Spleen (tissue), 11 donors: ENCODE measurements around the gene APOBEC3B. TPM values are rescaled to one million over a fixed set of nuclear protein-coding genes. Genes with fewer than 3 reads are reported as not detected.
"Not testable (repeated sequence)": the region's sequence is repeated elsewhere in the genome, so short reads cannot be mapped to it uniquely, and the experiment has no call there.

ENCODE experiments used
- DNase-seq: peaks from one replicate; pipeline ENCODE4 v3.0.0-alpha.2; 2020
- H3K27ac ChIP-seq, 8 donors: fragments of 200-600 bp; sonication (generic) in 7 of 8; 1 replicate in 4 of 8; 2 replicates in 4 of 8; pipeline versions ENCODE4 v1.5.0 to v1.8.0; 2016 to 2021; ENCODE audit warnings: inconsistent platforms in 4 of 8, mild to moderate bottlenecking in 4 of 8, moderate library complexity in 1 of 8
- H3K27me3 ChIP-seq, 7 donors: fragments of 200-600 bp; sonication (generic) in 6 of 7; replicated peaks in 1 of 7; 1 replicate in 4 of 7; 2 replicates in 3 of 7; pipeline versions ENCODE4 v1.5.0 to v1.8.0; 2016 to 2021; ENCODE audit warnings: inconsistent platforms in 3 of 7, mild to moderate bottlenecking in 1 of 7
- H3K36me3 ChIP-seq, 6 donors: fragments of 200-600 bp; sonication (generic) in 5 of 6; 1 replicate in 4 of 6; 2 replicates in 2 of 6; pipeline versions ENCODE4 v1.5.0 to v1.8.0; 2016 to 2021; ENCODE audit warnings: inconsistent platforms in 2 of 6
- H3K4me1 ChIP-seq, 6 donors: fragments of 200-600 bp; sonication (generic) in 5 of 6; 1 replicate in 3 of 6; 2 replicates in 3 of 6; pipeline versions ENCODE4 v1.5.0 to v1.8.0; 2016 to 2021; ENCODE audit warnings: inconsistent platforms in 3 of 6
- H3K4me3 ChIP-seq, 8 donors: fragments of 200-600 bp; sonication (generic) in 7 of 8; 1 replicate in 4 of 8; 2 replicates in 4 of 8; pipeline versions ENCODE4 v1.5.0 to v1.8.0; 2016 to 2021; ENCODE audit warnings: inconsistent platforms in 4 of 8, mild to moderate bottlenecking in 4 of 8, moderate library complexity in 2 of 8
- H3K9me3 ChIP-seq, 8 donors: fragments of 200-600 bp; sonication (generic) in 7 of 8; 1 replicate in 4 of 8; 2 replicates in 4 of 8; pipeline versions ENCODE4 v1.5.0 to v1.8.0; 2016 to 2021; ENCODE audit warnings: inconsistent platforms in 4 of 8
- CTCF ChIP-seq, 11 experiments: fragments of 200-600 bp in 7 of 11; fragments of 450-650 bp in 4 of 11; sonication (generic) in 4 of 11; IDR thresholded peaks in 8 of 11; conservative IDR thresholded peaks in 3 of 11; 1 replicate in 7 of 11; 2 replicates in 4 of 11; pipeline versions ENCODE4 v1.4.0 to v1.8.0; 2016 to 2021; ENCODE audit warnings: antibody characterized with exemption in 11 of 11, inconsistent platforms in 4 of 11, mild to moderate bottlenecking in 1 of 11
- POLR2A ChIP-seq, 3 donors: fragments of 450-650 bp; IDR thresholded peaks; one replicate each; pipeline ENCODE4 v1.5.1; 2017; ENCODE audit warnings: antibody characterized with exemption in 3 of 3, mild to moderate bottlenecking in 1 of 3
- POLR2AphosphoS5 ChIP-seq, 3 donors: sonication (generic); formaldehyde crosslinking; IDR thresholded peaks; one replicate each; pipeline ENCODE4 v1.5.1; 2017; ENCODE audit warnings: antibody characterized with exemption in 3 of 3
- WGBS, 5 donors: extraction: QIAGEN DNeasy Blood & Tissue Kit in 3 of 5; methylation state at CpG; one replicate each; pipeline versions ENCODE4 v1.1.5 to v1.1.7; 2013 to 2018; 5-methylcytosine and 5-hydroxymethylcytosine counted together
- intact Hi-C: fragments of 100-400 bp; cut with DNase I; formaldehyde crosslinking; loops from one replicate; pipeline ENCODE4 v1.15.0; 2023; ENCODE audit warnings: low total_unique reads
- polyA plus RNA-seq, 3 donors: library from polyadenylated mRNA; stranded (reverse); fragments of 200-250 nt; gene quantifications; one replicate each; pipeline ENCODE4 v1.2.1, GENCODE V29; 2013
- total RNA-seq, 7 donors: library from RNA; depleted of rRNA in 3 of 7; stranded (reverse); fragments of >200 nt in 3 of 7; fragmentation: NEBNext Ultra II Directional in 4 of 7; extraction: Animal tissue kit (Norgen Biotek cat#: 25700) in 4 of 7; gene quantifications; one replicate each; pipeline versions ENCODE4 v1.1.0 to v1.2.1, GENCODE V29; 2016 to 2021
- donor health status: healthy with polysubstance abuse.
- donor health status: DM: no; HTN: no; CAD: no; lungs with moderate emphysema.
- donor health status: DM: no; HTN: no; CAD: no.
- donor health status: Bipolar disorder and iron deficiency.
- donor health status: healthy.
- donor health status: DM: no; HTN: no; CAD: no.
- donor health status: DM: yes; HTN: yes; CAD: no.

APOBEC3B gene
- total and polyA plus RNA-seq, 10 donors = 1.2 to 14.0 (median 4.3) TPM; not detected in 1

GRCh38 chr22:39039306-39040126 lies 57.4 kb downstream of the APOBEC3B start:
- 89 to 95% (median 93%) methylated on average over 18 to 19 of the region's 19 CpGs for WGBS, 5 donors
- intact Hi-C loops = no loop called here
- Histone ChIP-seq H3K27ac (peak overlapping the region; percentile 51 to 97 (median 90)), H3K27me3 (no peaks in the 10 kb centered on the region), H3K9me3 (no peaks in the 10 kb centered on the region), H3K36me3 (peaks cover 0 to 19% (median 7%) of the 10 kb centered on the region in 6 donors), H3K4me3 (peak overlapping the region in 4 of 8 donors; percentile 58 to 76 (median 66)), H3K4me1 (peaks cover 12 to 62% (median 27%) of the 10 kb centered on the region in 6 donors)
- DNase-seq = no peak
- TF ChIP-seq POLR2A (IDR thresholded peaks at IDR 0.05) (no peak), CTCF (IDR thresholded peaks at IDR 0.05 in 8 of 11, conservative IDR thresholded peaks at IDR 0.05 in 3 of 11) (no peak), POLR2AphosphoS5 (IDR thresholded peaks at IDR 0.05) (no peak)

GRCh38 chr22:39040155-39040537 lies 58.0 kb downstream of the APOBEC3B start:
- H3K27ac ChIP-seq = peak overlapping the region; percentile 51 to 97 (median 90)
- DNase-seq, H3K27me3 ChIP-seq, H3K9me3 ChIP-seq, intact Hi-C loops: not testable (repeated sequence)
- H3K36me3 ChIP-seq = peaks cover 0 to 22% (median 7%) of the 10 kb centered on the region in 6 donors
- peaks cover 12 to 67% (median 29%) of the 10 kb centered on the region in 6 donors for H3K4me1 ChIP-seq
- 22 to 36% (median 25%) methylated on average over 7 to 10 of the region's 14 CpGs for WGBS, 5 donors
- H3K4me3 ChIP-seq = peak overlapping the region in 7 of 8 donors; percentile 54 to 76 (median 60)

GRCh38 chr22:39040538-39041296 lies 58.6 kb downstream of the APOBEC3B start, which contains the start of gene APOBEC3F:
APOBEC3F (plus strand) TSS chr22:39040864; CDS start chr22:39040961, 97 bp downstream.
- H3K4me3 ChIP-seq = peak within 1 kb of the TSS; percentile 49 to 76 (median 59)
- TF ChIP-seq POLR2AphosphoS5 (IDR thresholded peaks at IDR 0.05) = peak; percentile 49 to 81 (median 56)
- peak in 1 of 3 donors; percentile 46 for TF ChIP-seq POLR2A (IDR thresholded peaks at IDR 0.05)
- TF ChIP-seq CTCF (IDR thresholded peaks at IDR 0.05 in 8 of 11, conservative IDR thresholded peaks at IDR 0.05 in 3 of 11) = peak in 3 of 11 experiments; percentile 21 to 43 (median 23)
- intact Hi-C loops, H3K9me3 ChIP-seq, H3K27me3 ChIP-seq: not testable (repeated sequence)
- DNase-seq = peak; percentile 91
- H3K36me3 ChIP-seq = peaks cover 0 to 27% (median 7%) of the 10 kb centered on the region in 6 donors
- WGBS, 5 donors = 0 to 2% (median 1%) methylated on average over 10 to 20 of the region's 21 CpGs
- H3K4me1 ChIP-seq = peaks cover 12 to 69% (median 35%) of the 10 kb centered on the region in 6 donors
- H3K27ac ChIP-seq = peak within 1 kb of the TSS; percentile 85 to 97 (median 90)

- peak overlapping the region in 4 of 8 donors; percentile 58 to 76 (median 66) for H3K4me3 ChIP-seq
- H3K27ac ChIP-seq = peak overlapping the region in 7 of 8 donors; percentile 85 to 97 (median 91)
- H3K9me3 ChIP-seq = no peaks in the 10 kb centered on the region
- peaks cover 0 to 35% (median 8%) of the 10 kb centered on the region in 6 donors for H3K36me3 ChIP-seq
- WGBS, 5 donors = 87 to 95% (median 92%) methylated on average over 7 of the region's 7 CpGs
- intact Hi-C loops = no loop called here
- DNase-seq = no peak
- peaks cover 12 to 66% (median 41%) of the 10 kb centered on the region in 6 donors for H3K4me1 ChIP-seq
- TF ChIP-seq CTCF (IDR thresholded peaks at IDR 0.05 in 8 of 11, conservative IDR thresholded peaks at IDR 0.05 in 3 of 11) = no peak
- TF ChIP-seq POLR2AphosphoS5 (IDR thresholded peaks at IDR 0.05) = no peak
- TF ChIP-seq POLR2A (IDR thresholded peaks at IDR 0.05) = no peak
- no peaks in the 10 kb centered on the region for H3K27me3 ChIP-seq
Observed at GRCh38 chr22:39041908-39042307, 59.8 kb downstream of the APOBEC3B start.

Other genes with a start within 250 kb of the APOBEC3B start
- gene SUN2, start 226.3 kb upstream of the APOBEC3B start, total RNA-seq = 100 to 1,000 TPM; 204 to 455 (median 220) TPM
- 10 to 100 TPM; 35.4 to 86.5 (median 38.9) TPM for gene SUN2, start 226.3 kb upstream of the APOBEC3B start, polyA plus RNA-seq
- 10 to 100 TPM; 10.4 to 17.6 (median 13.9) TPM for gene DNAL4, start 188.2 kb upstream of the APOBEC3B start, total RNA-seq
- gene DNAL4, start 188.2 kb upstream of the APOBEC3B start, polyA plus RNA-seq = 10 to 100 TPM in 2 of 3 donors, 1 to 10 TPM in 1; 8.6 to 16.2 (median 10.6) TPM
- 10 to 100 TPM in 1 of 7 donors, 1 to 10 TPM in 6; 3.8 to 11.5 (median 5.0) TPM for gene NPTXR, start 138.3 kb upstream of the APOBEC3B start, total RNA-seq
- 1 to 10 TPM in 1 of 3 donors, under 1 TPM in 2; 0.24 to 1.2 (median 0.53) TPM for gene NPTXR, start 138.3 kb upstream of the APOBEC3B start, polyA plus RNA-seq
- 10 to 100 TPM; 35.8 to 72.2 (median 49.2) TPM for gene CBX6, start 110.1 kb upstream of the APOBEC3B start, total RNA-seq
- 10 to 100 TPM; 10.2 to 26.3 (median 11.3) TPM for gene CBX6, start 110.1 kb upstream of the APOBEC3B start, polyA plus RNA-seq
- 100 to 1,000 TPM in 2 of 7 donors, 10 to 100 TPM in 5; 18.6 to 163 (median 68.0) TPM for gene APOBEC3A, start 24.7 kb upstream of the APOBEC3B start, total RNA-seq
- 1 to 10 TPM; 1.2 to 5.6 (median 3.9) TPM for gene APOBEC3A, start 24.7 kb upstream of the APOBEC3B start, polyA plus RNA-seq
- gene APOBEC3C, start 31.9 kb downstream of the APOBEC3B start, total RNA-seq = 10 to 100 TPM; 23.5 to 72.4 (median 54.2) TPM
- 10 to 100 TPM; 42.8 to 60.3 (median 45.2) TPM for gene APOBEC3C, start 31.9 kb downstream of the APOBEC3B start, polyA plus RNA-seq
- gene APOBEC3D, start 38.8 kb downstream of the APOBEC3B start, total RNA-seq = 10 to 100 TPM; 14.8 to 23.6 (median 17.6) TPM
- gene APOBEC3D, start 38.8 kb downstream of the APOBEC3B start, polyA plus RNA-seq = 10 to 100 TPM in 1 of 3 donors, 1 to 10 TPM in 2; 4.5 to 12.7 (median 6.8) TPM
- 10 to 100 TPM; 11.4 to 31.5 (median 27.6) TPM for gene APOBEC3F, start 58.5 kb downstream of the APOBEC3B start, total RNA-seq
- gene APOBEC3F, start 58.5 kb downstream of the APOBEC3B start, polyA plus RNA-seq = 10 to 100 TPM in 1 of 3 donors, 1 to 10 TPM in 2; 5.4 to 17.2 (median 7.9) TPM
- 10 to 100 TPM; 44.3 to 72.8 (median 53.7) TPM for gene APOBEC3G, start 94.9 kb downstream of the APOBEC3B start, total RNA-seq
- gene APOBEC3G, start 94.9 kb downstream of the APOBEC3B start, polyA plus RNA-seq = 10 to 100 TPM; 50.9 to 53.1 (median 51.0) TPM
- gene APOBEC3H, start 114.9 kb downstream of the APOBEC3B start, total RNA-seq = 1 to 10 TPM in 5 of 7 donors, under 1 TPM in 1, not detected in 1; 0.70 to 3.8 (median 2.2) TPM
- 1 to 10 TPM; 1.8 to 3.4 (median 2.3) TPM for gene APOBEC3H, start 114.9 kb downstream of the APOBEC3B start, polyA plus RNA-seq
- 10 to 100 TPM; 50.9 to 99.4 (median 64.6) TPM for gene CBX7, start 170.3 kb downstream of the APOBEC3B start, total RNA-seq
- gene CBX7, start 170.3 kb downstream of the APOBEC3B start, polyA plus RNA-seq = 10 to 100 TPM; 20.2 to 62.0 (median 26.8) TPM